HepG2 (cell line): ENCODE results near the gene THSD4.

Experiments
- BRF2 ChIP-seq: sonication (generic); formaldehyde crosslinking; IDR thresholded peaks from 2 replicates; pipeline ENCODE4 v1.8.1; 2022; ENCODE audit warnings: mild to moderate bottlenecking, missing genetic modification reagents
- CTCF ChIP-seq: sonication (generic); formaldehyde crosslinking; IDR thresholded peaks from 2 replicates; pipeline ENCODE4 v1.5.0; 2020; ENCODE audit warnings: mild to moderate bottlenecking, missing genetic modification reagents, moderate library complexity
- FOXK2 ChIP-seq: fragments of 450-650 bp; IDR thresholded peaks from 2 replicates; pipeline ENCODE4 v1.6.1; 2016
- FUBP1 ChIP-seq: sonication (generic); formaldehyde crosslinking; IDR thresholded peaks from 2 replicates; pipeline ENCODE4 v1.5.1; 2020; ENCODE audit warnings: missing genetic modification reagents, mild to moderate bottlenecking, borderline replicate concordance
- HNF1A ChIP-seq, 2 experiments: sonication (generic) in 1 of 2; formaldehyde crosslinking in 1 of 2; IDR thresholded peaks; 2 replicates each; pipeline versions ENCODE4 v1.4.0 to v1.6.1; 2016 to 2020; ENCODE audit warnings: borderline replicate concordance in 1 of 2, low read depth in 1 of 2, mild to moderate bottlenecking in 1 of 2, missing genetic modification reagents in 1 of 2
- MAZ ChIP-seq, 2 experiments: sonication (generic) in 1 of 2; formaldehyde crosslinking in 1 of 2; IDR thresholded peaks; 2 replicates each; pipeline versions ENCODE4 v1.5.0 to v1.6.1; 2012 to 2020; ENCODE audit warnings: low read depth in 2 of 2, mild to moderate bottlenecking in 2 of 2, borderline replicate concordance in 1 of 2, improper control_type of control experiment in 1 of 2, low read length in 1 of 2, missing genetic modification reagents in 1 of 2, moderate library complexity in 1 of 2
- POLR2AphosphoS2 ChIP-seq: IDR thresholded peaks from 2 replicates; pipeline ENCODE4 v1.6.1; 2011; ENCODE audit warnings: low read depth, low read length, improper control_type of control experiment
- REST ChIP-seq, 2 experiments: IDR thresholded peaks; 2 replicates each; pipeline ENCODE4 v1.6.1; 2011 to 2012; ENCODE audit warnings: low read length in 2 of 2, borderline replicate concordance in 1 of 2, low read depth in 1 of 2, mild to moderate bottlenecking in 1 of 2, moderate library complexity in 1 of 2
- ZBTB3 ChIP-seq: sonication (generic); formaldehyde crosslinking; IDR thresholded peaks from 2 replicates; pipeline ENCODE4 v1.4.0; 2020; ENCODE audit warnings: low read depth, mild to moderate bottlenecking, moderate library complexity, missing genetic modification reagents, borderline replicate concordance
- ZNF350 ChIP-seq: sonication (generic); formaldehyde crosslinking; IDR thresholded peaks from 2 replicates; pipeline ENCODE4 v1.4.0; 2020; ENCODE audit warnings: mild to moderate bottlenecking, low read depth, missing genetic modification reagents, borderline replicate concordance

- no peak for TF ChIP-seq BRF2
- no peak for TF ChIP-seq FOXK2
- TF ChIP-seq FUBP1 = no peak
- no peak for TF ChIP-seq REST (IDR thresholded peaks at IDR 0.05; ENCODE audit: borderline replicate concordance in 1 of 2, low read depth in 1 of 2, low read length in 2 of 2)
- TF ChIP-seq CTCF = no peak
- no peak for TF ChIP-seq MAZ (IDR thresholded peaks at IDR 0.05; ENCODE audit: borderline replicate concordance, low read depth, low read length)
- no peak for TF ChIP-seq MAZ (CRISPR knock-in tag; IDR thresholded peaks at IDR 0.05; ENCODE audit: low read depth)
- no peak for TF ChIP-seq ZBTB3 (CRISPR knock-in tag)
- TF ChIP-seq ZNF350 (CRISPR knock-in tag) = no peak
- no peak for TF ChIP-seq HNF1A (IDR thresholded peaks at IDR 0.05; ENCODE audit: low read depth)
- no peak for TF ChIP-seq HNF1A (CRISPR knock-in tag; IDR thresholded peaks at IDR 0.05; ENCODE audit: borderline replicate concordance)
- no peak for TF ChIP-seq POLR2AphosphoS2
These were observed 135.8 kb downstream of the THSD4 start for GRCh38 chr15:71250936-71251583.
